Astrocyte (in vitro differentiated cells and primary cell): ENCODE data around the gene METTL8. TPM values are rescaled to one million over a fixed set of nuclear protein-coding genes. Genes with fewer than 3 reads are reported as not detected.

Experiments used
- DNase-seq: peaks from one replicate; pipeline ENCODE4 v3.0.0-alpha.2; 2010; ENCODE audit warnings: low read depth
- FAIRE-seq: peaks from 2 replicates; lab custom pipeline; 2011; peaks lifted over from hg19 to GRCh38; lab: Jason Lieb, UNC
- H2AFZ ChIP-seq: 2 replicates; pipeline ENCODE4 v1.6.0; 2012; ENCODE audit warnings: low read depth, low read length, inconsistent platforms
- H3K27ac ChIP-seq: 2 replicates; pipeline ENCODE4 v1.5.1; 2011; ENCODE audit warnings: low read depth, low read length, inconsistent platforms
- H3K27me3 ChIP-seq: 2 replicates; pipeline ENCODE4 v1.6.0; 2011; ENCODE audit warnings: low read length, inconsistent platforms; ENCODE audit not compliant: insufficient read depth
- H3K36me3 ChIP-seq: 2 replicates; pipeline ENCODE4 v1.5.1; 2011; ENCODE audit warnings: low read length, inconsistent platforms; ENCODE audit not compliant: insufficient read depth
- H3K4me1 ChIP-seq: 2 replicates; pipeline ENCODE4 v1.5.1; 2011; ENCODE audit warnings: low read length, inconsistent platforms; ENCODE audit not compliant: insufficient read depth
- H3K4me2 ChIP-seq: 2 replicates; pipeline ENCODE4 v1.6.0; 2012; ENCODE audit warnings: low read length, inconsistent platforms
- H3K4me3 ChIP-seq: 2 replicates; pipeline ENCODE4 v1.5.1; 2011; ENCODE audit warnings: low read depth, mild to moderate bottlenecking, low read length, inconsistent platforms; ENCODE audit not compliant: insufficient read depth
- H3K79me2 ChIP-seq: 2 replicates; pipeline ENCODE4 v1.6.0; 2012; ENCODE audit warnings: mild to moderate bottlenecking, low read length, inconsistent platforms; ENCODE audit not compliant: insufficient read depth
- H3K9ac ChIP-seq: 2 replicates; pipeline ENCODE4 v1.6.0; 2012; ENCODE audit warnings: mild to moderate bottlenecking, low read length, inconsistent platforms
- H3K9me3 ChIP-seq: 2 replicates; pipeline ENCODE4 v1.5.1; 2012; ENCODE audit warnings: low read depth, mild to moderate bottlenecking, low read length, inconsistent platforms; ENCODE audit not compliant: insufficient read depth
- H4K20me1 ChIP-seq: 2 replicates; pipeline ENCODE4 v1.6.0; 2012; ENCODE audit warnings: low read length, inconsistent platforms; ENCODE audit not compliant: insufficient read depth
- H3K27ac Mint-ChIP-seq: one replicate; pipeline ENCODE4 v1.8.0; 2021; ENCODE audit warnings: mild to moderate bottlenecking, mixed read lengths; ENCODE audit not compliant: unreplicated experiment
- H3K27me3 Mint-ChIP-seq: one replicate; pipeline ENCODE4 v1.8.0; 2021; ENCODE audit warnings: low read depth, mixed read lengths; ENCODE audit not compliant: unreplicated experiment
- H3K36me3 Mint-ChIP-seq: one replicate; pipeline ENCODE4 v1.8.0; 2021; ENCODE audit warnings: low read depth, mixed read lengths; ENCODE audit not compliant: unreplicated experiment
- H3K4me1 Mint-ChIP-seq: one replicate; pipeline ENCODE4 v1.8.0; 2021; ENCODE audit warnings: low read depth, mixed read lengths; ENCODE audit not compliant: unreplicated experiment
- H3K4me3 Mint-ChIP-seq: one replicate; pipeline ENCODE4 v1.8.0; 2021; ENCODE audit warnings: mild to moderate bottlenecking, moderate library complexity, mixed read lengths; ENCODE audit not compliant: unreplicated experiment
- H3K9me3 Mint-ChIP-seq: one replicate; pipeline ENCODE4 v1.8.0; 2021; ENCODE audit warnings: mild to moderate bottlenecking, mixed read lengths; ENCODE audit not compliant: unreplicated experiment
- CTCF ChIP-seq: IDR thresholded peaks from 2 replicates; pipeline ENCODE4 v1.5.1; 2011; ENCODE audit warnings: low read depth, mild to moderate bottlenecking, inconsistent platforms, low read length, moderate library complexity; ENCODE audit not compliant: insufficient read depth
- EZH2 ChIP-seq: IDR thresholded peaks from 2 replicates; pipeline ENCODE4 v1.6.1; 2012; ENCODE audit warnings: mild to moderate bottlenecking, low read length, inconsistent platforms; ENCODE audit not compliant: insufficient read depth
- total RNA-seq: library from RNA; stranded (reverse); gene quantifications from 2 replicates; pipeline ENCODE4 v1.2.1, GENCODE V29; 2021

The METTL8 gene
- total RNA-seq, 1 donor from 2014 or later = 40.4 TPM

- Histone ChIP-seq H3K79me2 (peaks cover 8% of the 10 kb centered on the region), H3K36me3 (no peaks in the 10 kb centered on the region), H3K27me3 (no peaks in the 10 kb centered on the region), H3K9me3 (no peaks in the 10 kb centered on the region), H2AFZ (no peak overlapping the region), H3K4me2 (no peak overlapping the region), H3K9ac (no peak overlapping the region), H4K20me1 (no peaks in the 10 kb centered on the region), H3K4me3 (no peak overlapping the region), H3K4me1 (peaks cover 19% of the 10 kb centered on the region), H3K27ac (no peak overlapping the region)
- no peak overlapping the region for H3K4me3 Mint-ChIP-seq
- no peaks in the 10 kb centered on the region for H3K9me3 Mint-ChIP-seq
- H3K4me1 Mint-ChIP-seq = peaks cover 19% of the 10 kb centered on the region
- H3K27me3 Mint-ChIP-seq = no peaks in the 10 kb centered on the region
- peaks cover 4% of the 10 kb centered on the region for H3K36me3 Mint-ChIP-seq
- DNase-seq = no peak
- no peak for FAIRE-seq
- TF ChIP-seq CTCF (no peak), EZH2 (no peak)
- no peak overlapping the region for H3K27ac Mint-ChIP-seq
Observed at GRCh38 chr2:171410624-171411023, 23.2 kb downstream of the METTL8 start.

GRCh38 chr2:171410101-171410500 lies 23.7 kb downstream of the METTL8 start:
- DNase-seq (no peak), FAIRE-seq (peak; percentile 39)
- no peaks in the 10 kb centered on the region for H3K36me3 ChIP-seq
- H3K4me1 ChIP-seq = peaks cover 18% of the 10 kb centered on the region
- TF ChIP-seq CTCF (no peak), EZH2 (no peak)
- peaks cover 8% of the 10 kb centered on the region for H3K79me2 ChIP-seq
- H3K27me3 Mint-ChIP-seq = no peaks in the 10 kb centered on the region
- no peak overlapping the region for H3K4me3 Mint-ChIP-seq
- no peak overlapping the region for H3K4me3 ChIP-seq
- no peak overlapping the region for H3K4me2 ChIP-seq
- peaks cover 4% of the 10 kb centered on the region for H3K36me3 Mint-ChIP-seq
- H3K27me3 ChIP-seq = no peaks in the 10 kb centered on the region
- peaks cover 23% of the 10 kb centered on the region for H3K4me1 Mint-ChIP-seq
- H3K27ac Mint-ChIP-seq = peak overlapping the region; percentile 55
- H2AFZ ChIP-seq = no peak overlapping the region
- H3K9ac ChIP-seq = no peak overlapping the region
- no peaks in the 10 kb centered on the region for H3K9me3 Mint-ChIP-seq
- no peaks in the 10 kb centered on the region for H3K9me3 ChIP-seq
- H4K20me1 ChIP-seq = no peaks in the 10 kb centered on the region
- no peak overlapping the region for H3K27ac ChIP-seq

GRCh38 chr2:171409436-171409971 lies 24.3 kb downstream of the METTL8 start:
- no peaks in the 10 kb centered on the region for H3K27me3 ChIP-seq
- H3K4me2 ChIP-seq = peak overlapping the region; percentile 83
- no peaks in the 10 kb centered on the region for H3K9me3 ChIP-seq
- peaks cover 8% of the 10 kb centered on the region for H3K79me2 ChIP-seq
- no peak overlapping the region for H3K27ac ChIP-seq
- Mint-ChIP-seq H3K4me1 (peaks cover 29% of the 10 kb centered on the region), H3K27ac (peak overlapping the region; percentile 55), H3K9me3 (no peaks in the 10 kb centered on the region), H3K27me3 (no peaks in the 10 kb centered on the region), H3K4me3 (no peak overlapping the region), H3K36me3 (peaks cover 4% of the 10 kb centered on the region)
- no peaks in the 10 kb centered on the region for H3K36me3 ChIP-seq
- H3K9ac ChIP-seq = peak overlapping the region; percentile 58
- H3K4me3 ChIP-seq = peak overlapping the region; percentile 40
- DNase-seq (no peak), FAIRE-seq (no peak)
- TF ChIP-seq EZH2 = no peak
- no peak for TF ChIP-seq CTCF
- peak overlapping the region; percentile 67 for H2AFZ ChIP-seq
- no peaks in the 10 kb centered on the region for H4K20me1 ChIP-seq
- peaks cover 23% of the 10 kb centered on the region for H3K4me1 ChIP-seq
